T-cell (primary cell): Measurements from ENCODE around the gene PAF1. TPM values are rescaled to one million over a fixed set of nuclear protein-coding genes. Genes with fewer than 3 reads are reported as not detected.
A peak's percentile ranks its signal among the peaks of the same experiment; 100 is the strongest.

ENCODE experiments used
- ATAC-seq, 4 experiments: fragments of 200-7000 bp in 3 of 4; fragments of 150-1000 bp in 1 of 4; cut with Tn5 transposase; replicated peaks in 1 of 4; 1 replicate in 3 of 4; 2 replicates in 1 of 4; pipeline ENCODE4 v1.10.0; 2021; ENCODE audit warnings: moderate library complexity in 3 of 4, mild to moderate bottlenecking in 2 of 4, moderate number of reproducible peaks in 1 of 4
- CTCF ChIA-PET, 2 donors: fragments of 300-600 bp; sonication (Branson Sonifier 250); formaldehyde crosslinking; loops; one replicate each; lab custom pipeline; 2022; ENCODE audit warnings: antibody characterized with exemption in 2 of 2; lab: Charles Lee
- POLR2A ChIA-PET, 2 donors: fragments of 300-600 bp; sonication (Branson Sonifier 250); formaldehyde crosslinking; loops; one replicate each; lab custom pipeline; 2022; ENCODE audit warnings: antibody characterized with exemption in 2 of 2; lab: Charles Lee
- DNase-seq, 35 experiments: peaks; one replicate each; pipeline versions ENCODE4 v3.0.0 to v3.0.0-alpha.2; 2013 to 2023
- H3K27ac ChIP-seq: one replicate; pipeline ENCODE4 v1.5.1; 2013; ENCODE audit warnings: low read length
- H3K27me3 ChIP-seq, 2 experiments: replicated peaks in 1 of 2; 1 replicate in 1 of 2; 2 replicates in 1 of 2; pipeline versions ENCODE4 v1.6.1 to v1.7.0; 2013; ENCODE audit warnings: low read length in 1 of 2, mixed read lengths in 1 of 2; ENCODE audit not compliant: control insufficient read depth in 2 of 2, insufficient read depth in 2 of 2; ENCODE audit errors: extremely low read depth in 1 of 2
- H3K36me3 ChIP-seq, 2 donors: 1 replicate in 1 of 2; 2 replicates in 1 of 2; pipeline versions ENCODE4 v1.6.1 to v1.7.0; 2013; ENCODE audit warnings: low read length in 1 of 2; ENCODE audit not compliant: control insufficient read depth in 2 of 2, insufficient read depth in 1 of 2; ENCODE audit errors: extremely low read depth in 1 of 2
- H3K4me1 ChIP-seq, 2 experiments: 1 replicate in 1 of 2; 2 replicates in 1 of 2; pipeline versions ENCODE4 v1.6.1 to v1.7.0; 2013; ENCODE audit warnings: low read length in 2 of 2, mixed read lengths in 1 of 2; ENCODE audit not compliant: insufficient read depth in 2 of 2, control insufficient read depth in 1 of 2; ENCODE audit errors: extremely low read depth in 1 of 2
- H3K4me3 ChIP-seq, 2 donors: 1 replicate in 1 of 2; 2 replicates in 1 of 2; pipeline versions ENCODE4 v1.5.1 to v1.7.0; 2013; ENCODE audit warnings: mild to moderate bottlenecking in 2 of 2, low read length in 1 of 2, moderate library complexity in 1 of 2; ENCODE audit not compliant: control insufficient read depth in 1 of 2; ENCODE audit errors: extremely low read depth in 1 of 2
- H3K9me3 ChIP-seq: 2 replicates; pipeline ENCODE4 v1.7.0; 2013
- H3K27ac Mint-ChIP-seq, 2 donors: one replicate each; pipeline ENCODE4 v1.8.0; 2020 to 2021; ENCODE audit warnings: mild to moderate bottlenecking in 2 of 2, mixed read lengths in 2 of 2
- H3K27me3 Mint-ChIP-seq, 2 donors: one replicate each; pipeline ENCODE4 v1.8.0; 2021 to 2022; ENCODE audit warnings: mixed read lengths in 2 of 2
- H3K36me3 Mint-ChIP-seq: one replicate; pipeline ENCODE4 v1.8.0; 2021; ENCODE audit warnings: mixed read lengths
- H3K4me1 Mint-ChIP-seq, 3 donors: one replicate each; pipeline ENCODE4 v1.8.0; 2020 to 2022; ENCODE audit warnings: mixed read lengths in 3 of 3, mild to moderate bottlenecking in 1 of 3
- H3K4me3 Mint-ChIP-seq, 3 donors: one replicate each; pipeline ENCODE4 v1.8.0; 2020 to 2022; ENCODE audit warnings: mild to moderate bottlenecking in 3 of 3, mixed read lengths in 3 of 3, moderate library complexity in 3 of 3
- H3K9me3 Mint-ChIP-seq, 3 donors: one replicate each; pipeline ENCODE4 v1.8.0; 2020 to 2022; ENCODE audit warnings: mixed read lengths in 3 of 3
- WGBS: methylation state at CpG from one replicate; pipeline ENCODE4 v1.1.5; 2013; ENCODE audit warnings: missing lambda C conversion rate; ENCODE audit not compliant: insufficient coverage; 5-methylcytosine and 5-hydroxymethylcytosine counted together
- total RNA-seq, 35 experiments: library from RNA in 6 of 35; stranded (reverse) in 6 of 35; fragments of 120-200 nt in 1 of 35; gene quantifications; one replicate each; pipeline versions ENCODE4 v1.2.1 to v1.2.4 and lab custom pipeline; 2013 to 2026

PAF1 gene
- total RNA-seq, 5 donors from 2014 or later (not counting 1 experiment from before 2014, with no cell fraction given): 43.0 to 96.1 (median 45.9) TPM

GRCh38 chr19:39347332-39348164, 43.4 kb downstream of the PAF1 start:
- no peak overlapping the region for H3K27ac ChIP-seq
- no CpG with 5 or more reads among the region's 4 CpGs for WGBS

GRCh38 chr19:39345956-39346355, 45.0 kb downstream of the PAF1 start:
- ATAC-seq: no peak
- CTCF ChIA-PET: interaction anchor here in 1 of 2 donors (0.5 kb wide), 1 partner anchor 139 kb away, joined by 4 read pairs; no protein-coding TSS in a partner anchor
- H3K27ac ChIP-seq: no peak overlapping the region
- no peaks in the 10 kb centered on the region for H3K27me3 Mint-ChIP-seq
- no peaks in the 10 kb centered on the region for H3K27me3 ChIP-seq
- POLR2A ChIA-PET: interaction anchor here in 1 of 2 donors (0.6 kb wide), 2 partner anchors 85 to 604 kb away, joined by 3 to 5 read pairs; no protein-coding TSS in a partner anchor
- H3K9me3 ChIP-seq: no peaks in the 10 kb centered on the region
- no peak overlapping the region for H3K27ac Mint-ChIP-seq
- WGBS: 100% methylated on average over 1 of the region's 1 CpG
- H3K4me3 ChIP-seq: no peak overlapping the region
- peaks cover 64 to 75% (median 66%) of the 10 kb centered on the region in 3 donors for H3K4me1 Mint-ChIP-seq
- no peaks in the 10 kb centered on the region for H3K9me3 Mint-ChIP-seq
- no peak overlapping the region for H3K4me3 Mint-ChIP-seq
- H3K36me3 ChIP-seq: peaks cover 16 to 34% of the 10 kb centered on the region in 2 donors
- DNase-seq: no peak
- peaks cover 27% of the 10 kb centered on the region for H3K36me3 Mint-ChIP-seq
- H3K4me1 ChIP-seq: peaks cover 10 to 36% of the 10 kb centered on the region in 2 experiments

More at GRCh38 chr19:39347332-39348164, 43.4 kb downstream of the PAF1 start:
- Histone ChIP-seq H3K9me3 (no peaks in the 10 kb centered on the region), H3K4me1 (peaks cover 10 to 29% of the 10 kb centered on the region in 2 experiments), H3K36me3 (peaks cover 16 to 45% of the 10 kb centered on the region in 2 donors), H3K27me3 (no peaks in the 10 kb centered on the region), H3K4me3 (no peak overlapping the region)
- Mint-ChIP-seq H3K36me3 (peaks cover 35% of the 10 kb centered on the region), H3K9me3 (no peaks in the 10 kb centered on the region), H3K4me1 (peaks cover 66 to 80% (median 68%) of the 10 kb centered on the region in 3 donors), H3K27ac (no peak overlapping the region), H3K4me3 (no peak overlapping the region), H3K27me3 (no peaks in the 10 kb centered on the region)
- POLR2A ChIA-PET: no interaction called here
- ATAC-seq (no peak), DNase-seq (no peak)
- CTCF ChIA-PET: no interaction called here

GRCh38 chr19:39342647-39343305, 48.1 kb downstream of the PAF1 start:
- no peaks in the 10 kb centered on the region for H3K9me3 Mint-ChIP-seq
- Histone ChIP-seq H3K4me3 (peak overlapping the region; percentile 63 to 72), H3K36me3 (peaks cover 5 to 25% of the 10 kb centered on the region in 2 donors), H3K27ac (peak overlapping the region; percentile 60), H3K9me3 (no peaks in the 10 kb centered on the region), H3K27me3 (no peaks in the 10 kb centered on the region), H3K4me1 (peaks cover 13 to 50% of the 10 kb centered on the region in 2 experiments)
- H3K36me3 Mint-ChIP-seq: peaks cover 19% of the 10 kb centered on the region
- H3K4me3 Mint-ChIP-seq: peak overlapping the region; percentile 77 to 84 (median 82)
- no peaks in the 10 kb centered on the region for H3K27me3 Mint-ChIP-seq
- ChIA-PET POLR2A (interaction anchor here in 1 of 2 donors (0.5 to 1.1 kb wide), 7 partner anchors 14 to 465 kb away, joined by 3 to 23 read pairs (median 6); partner anchors contain the start of genes MED29, PAF1 and RPS16), CTCF (interaction anchor here in 1 of 2 donors (0.6 to 1.3 kb wide), 7 partner anchors 15 to 501 kb away, joined by 3 to 6 read pairs (median 4); partner anchors contain the start of genes MED29, PAF1 and RPS16)
- peak overlapping the region in 1 of 2 donors; percentile 68 for H3K27ac Mint-ChIP-seq
- no peak for ATAC-seq
- 3% methylated on average over 51 of the region's 51 CpGs for WGBS
- H3K4me1 Mint-ChIP-seq: peaks cover 73 to 79% (median 76%) of the 10 kb centered on the region in 3 donors
- peak in 5 of 35 experiments; percentile 5 to 28 (median 9) for DNase-seq

- under 1% methylated on average over 94 of the region's 105 CpGs for WGBS
- H3K27ac Mint-ChIP-seq: peak within 1 kb of the TSS; percentile 92 to 98
- ChIA-PET POLR2A (interaction anchor here in 1 of 2 donors (0.5 to 1.1 kb wide), 7 partner anchors 14 to 720 kb away, joined by 3 to 23 read pairs (median 3); partner anchors contain the start of genes MED29, PAF1 and RPS16), CTCF (interaction anchor here in 1 of 2 donors (0.5 to 1.3 kb wide), 8 partner anchors 14 to 939 kb away, joined by 3 to 6 read pairs (median 4); partner anchors contain the start of genes MED29, PAF1 and RPS16)
- H3K9me3 Mint-ChIP-seq: no peaks in the 10 kb centered on the region
- peaks cover 14% of the 10 kb centered on the region for H3K36me3 Mint-ChIP-seq
- DNase-seq: peak; percentile 96 to 100 (median 99)
- ATAC-seq: peak; percentile 87 to 92 (median 88)
- H3K4me1 Mint-ChIP-seq: peaks cover 73 to 79% (median 76%) of the 10 kb centered on the region in 3 donors
- H3K27me3 Mint-ChIP-seq: no peaks in the 10 kb centered on the region
- Histone ChIP-seq H3K27ac (peak within 1 kb of the TSS; percentile 83), H3K4me1 (peaks cover 13 to 58% of the 10 kb centered on the region in 2 experiments), H3K27me3 (no peaks in the 10 kb centered on the region), H3K4me3 (peak within 1 kb of the TSS; percentile 95 to 99), H3K36me3 (peaks cover 5 to 17% of the 10 kb centered on the region in 2 donors), H3K9me3 (no peaks in the 10 kb centered on the region)
- H3K4me3 Mint-ChIP-seq: peak within 1 kb of the TSS; percentile 90 to 98 (median 95)
These were observed 48.9 kb downstream of the PAF1 start, which contains the start of gene SAMD4B for GRCh38 chr19:39341719-39342604. Gene SAMD4B, plus strand, starts transcription at chr19:39342421. Its CDS starts 14,473 bp downstream, at chr19:39356894.

- H3K27me3 ChIP-seq: no peaks in the 10 kb centered on the region
These were observed 49.7 kb downstream of the PAF1 start for GRCh38 chr19:39341129-39341718.

More at GRCh38 chr19:39341129-39341718, 49.7 kb downstream of the PAF1 start:
- Mint-ChIP-seq H3K27me3 (no peaks in the 10 kb centered on the region), H3K36me3 (peaks cover 14% of the 10 kb centered on the region), H3K27ac (peak overlapping the region; percentile 92 to 98), H3K4me1 (peaks cover 68 to 77% (median 76%) of the 10 kb centered on the region in 3 donors), H3K4me3 (peak overlapping the region; percentile 90 to 98 (median 95)), H3K9me3 (no peaks in the 10 kb centered on the region)
- Histone ChIP-seq H3K4me1 (peaks cover 13 to 65% of the 10 kb centered on the region in 2 experiments), H3K36me3 (peaks cover 4 to 11% of the 10 kb centered on the region in 2 donors), H3K27ac (peak overlapping the region; percentile 83), H3K4me3 (peak overlapping the region; percentile 95 to 99), H3K9me3 (no peaks in the 10 kb centered on the region)
- ChIA-PET CTCF (interaction anchor here in 1 of 2 donors (1.3 kb wide), 1 partner anchor 50 kb away, joined by 6 read pairs; the partner anchor contains the start of genes MED29 and PAF1), POLR2A (no interaction called here)
- peak in 1 of 4 experiments; percentile 0 for ATAC-seq
- WGBS: 3% methylated on average over 17 of the region's 17 CpGs
- DNase-seq: peak in 4 of 35 experiments; percentile 10 to 23 (median 14)
